GM12891 (cell line): ENCODE measurements around the gene AGPAT4.

Source experiments
- PAX5 ChIP-seq: IDR thresholded peaks from 2 replicates; pipeline ENCODE4 v1.6.1; 2011; ENCODE audit warnings: low read length, moderate library complexity, mild to moderate bottlenecking; ENCODE audit not compliant: insufficient read depth, severe bottlenecking
- POLR2A ChIP-seq: IDR thresholded peaks from 2 replicates; pipeline ENCODE4 v1.6.1; 2011; ENCODE audit warnings: low read depth, low read length, control low read depth
- POLR2AphosphoS5 ChIP-seq: IDR thresholded peaks from 2 replicates; pipeline ENCODE4 v1.6.1; 2011; ENCODE audit warnings: low read depth, low read length, control low read depth
- TAF1 ChIP-seq: IDR thresholded peaks from 2 replicates; pipeline ENCODE4 v1.6.1; 2011; ENCODE audit warnings: low read depth, low read length, control low read depth

GRCh38 chr6:161091972-161092701 is 181.7 kb downstream of the AGPAT4 start:
- TF ChIP-seq PAX5 = no peak
- no peak for TF ChIP-seq POLR2A
- no peak for TF ChIP-seq POLR2AphosphoS5
- no peak for TF ChIP-seq TAF1
